HepG2 (cell line): ENCODE results near the gene EVA1A. TPM values are rescaled to one million over a fixed set of nuclear protein-coding genes. Genes with fewer than 3 reads are reported as not detected.

ENCODE experiments used
- FOXJ3 ChIP-seq: sonication (generic); formaldehyde crosslinking; IDR thresholded peaks from 2 replicates; pipeline ENCODE4 v1.4.0; 2020; ENCODE audit warnings: missing genetic modification reagents, mild to moderate bottlenecking, borderline replicate concordance
- KDM5B ChIP-seq: sonication (generic); formaldehyde crosslinking; IDR thresholded peaks from 2 replicates; pipeline ENCODE4 v1.4.0; 2020; ENCODE audit warnings: missing genetic modification reagents, mild to moderate bottlenecking, borderline replicate concordance
- NFKBIZ ChIP-seq: IDR thresholded peaks from 2 replicates; pipeline ENCODE4 v1.6.1; 2018; ENCODE audit warnings: missing genetic modification reagents, missing compliant biosample characterization
- POLR2G ChIP-seq: fragments of 200-400 bp; formaldehyde crosslinking; IDR thresholded peaks from 2 replicates; pipeline ENCODE4 v1.6.1; 2018; ENCODE audit warnings: mild to moderate bottlenecking, low read depth, low read length, moderate library complexity
- ZBTB38 ChIP-seq: sonication (generic); formaldehyde crosslinking; IDR thresholded peaks from 2 replicates; pipeline ENCODE4 v1.5.1; 2020; ENCODE audit warnings: mild to moderate bottlenecking, missing genetic modification reagents
- ZFYVE20 ChIP-seq: sonication (generic); formaldehyde crosslinking; IDR thresholded peaks from 2 replicates; pipeline ENCODE4 v1.8.0; 2023; ENCODE audit warnings: low read depth, mild to moderate bottlenecking, moderate library complexity, missing genetic modification reagents, borderline replicate concordance
- ZNF264 ChIP-seq: sonication (generic); formaldehyde crosslinking; IDR thresholded peaks from 2 replicates; pipeline ENCODE4 v1.4.0; 2020; ENCODE audit warnings: missing genetic modification reagents
- ZNF383 ChIP-seq: sonication (generic); formaldehyde crosslinking; IDR thresholded peaks from 2 replicates; pipeline ENCODE4 v1.4.0; 2020; ENCODE audit warnings: missing genetic modification reagents, mild to moderate bottlenecking, borderline replicate concordance
- polyA plus RNA-seq, 8 experiments: library from polyadenylated mRNA; depleted of rRNA in 3 of 8; stranded (reverse) in 7 of 8; unstranded in 1 of 8; fragments of >200 nt; fragmentation: Illumina TruSeq in 4 of 8; extraction: Trizol in 4 of 8; gene quantifications; 2 replicates each; pipeline versions ENCODE4 v1.2.1 to v1.2.3, GENCODE V29; 2011 to 2016; ENCODE audit warnings: low read depth in 4 of 8, missing spikeins in 1 of 8, mixed read lengths in 1 of 8; ENCODE audit not compliant: insufficient read depth in 1 of 8
- total RNA-seq, 5 experiments: library from RNA; depleted of rRNA; stranded (reverse); fragments of >200 nt; fragmentation: Illumina TruSeq; extraction: Trizol; gene quantifications; 2 replicates each; pipeline ENCODE4 v1.2.3, GENCODE V29; 2016; ENCODE audit warnings: low read depth in 1 of 5
- TF ChIP-seq, protein P1 (sequence below): IDR thresholded peaks from 2 replicates; pipeline ENCODE4 v1.4.0; 2020; ENCODE audit warnings: mild to moderate bottlenecking, missing genetic modification reagents
- TF ChIP-seq, protein P2 (sequence below): sonication (generic); formaldehyde crosslinking; IDR thresholded peaks from 2 replicates; pipeline ENCODE4 v1.4.0; 2020; ENCODE audit warnings: mild to moderate bottlenecking, missing genetic modification reagents, borderline replicate concordance

EVA1A gene
- total and polyA plus RNA-seq, 2 of the 13 experiments (the other 11 are each of a cell fraction or from before 2014, with no cell fraction given) = 57.5 to 57.8 TPM

DNA sequence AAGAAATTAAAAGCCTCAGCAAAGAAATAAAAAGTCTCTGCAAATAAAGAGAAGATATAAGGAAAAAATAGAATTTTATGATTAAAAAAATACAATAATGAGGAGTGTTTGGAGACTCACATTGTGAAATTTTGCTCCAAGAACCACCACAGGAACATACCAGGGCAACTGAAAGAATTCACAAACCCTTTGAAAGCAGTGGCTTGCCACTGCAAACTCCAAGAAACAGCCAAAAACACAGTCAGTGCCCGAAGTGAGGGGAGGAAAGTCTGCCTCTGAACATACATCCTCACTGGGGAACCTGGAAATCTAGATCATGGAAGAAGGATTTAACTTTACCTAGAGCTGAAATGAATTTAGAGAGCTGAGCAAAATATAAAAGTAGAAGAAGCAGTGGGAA, 33.1 kb downstream of the EVA1A start (continued):
- TF ChIP-seq, protein P1, sequence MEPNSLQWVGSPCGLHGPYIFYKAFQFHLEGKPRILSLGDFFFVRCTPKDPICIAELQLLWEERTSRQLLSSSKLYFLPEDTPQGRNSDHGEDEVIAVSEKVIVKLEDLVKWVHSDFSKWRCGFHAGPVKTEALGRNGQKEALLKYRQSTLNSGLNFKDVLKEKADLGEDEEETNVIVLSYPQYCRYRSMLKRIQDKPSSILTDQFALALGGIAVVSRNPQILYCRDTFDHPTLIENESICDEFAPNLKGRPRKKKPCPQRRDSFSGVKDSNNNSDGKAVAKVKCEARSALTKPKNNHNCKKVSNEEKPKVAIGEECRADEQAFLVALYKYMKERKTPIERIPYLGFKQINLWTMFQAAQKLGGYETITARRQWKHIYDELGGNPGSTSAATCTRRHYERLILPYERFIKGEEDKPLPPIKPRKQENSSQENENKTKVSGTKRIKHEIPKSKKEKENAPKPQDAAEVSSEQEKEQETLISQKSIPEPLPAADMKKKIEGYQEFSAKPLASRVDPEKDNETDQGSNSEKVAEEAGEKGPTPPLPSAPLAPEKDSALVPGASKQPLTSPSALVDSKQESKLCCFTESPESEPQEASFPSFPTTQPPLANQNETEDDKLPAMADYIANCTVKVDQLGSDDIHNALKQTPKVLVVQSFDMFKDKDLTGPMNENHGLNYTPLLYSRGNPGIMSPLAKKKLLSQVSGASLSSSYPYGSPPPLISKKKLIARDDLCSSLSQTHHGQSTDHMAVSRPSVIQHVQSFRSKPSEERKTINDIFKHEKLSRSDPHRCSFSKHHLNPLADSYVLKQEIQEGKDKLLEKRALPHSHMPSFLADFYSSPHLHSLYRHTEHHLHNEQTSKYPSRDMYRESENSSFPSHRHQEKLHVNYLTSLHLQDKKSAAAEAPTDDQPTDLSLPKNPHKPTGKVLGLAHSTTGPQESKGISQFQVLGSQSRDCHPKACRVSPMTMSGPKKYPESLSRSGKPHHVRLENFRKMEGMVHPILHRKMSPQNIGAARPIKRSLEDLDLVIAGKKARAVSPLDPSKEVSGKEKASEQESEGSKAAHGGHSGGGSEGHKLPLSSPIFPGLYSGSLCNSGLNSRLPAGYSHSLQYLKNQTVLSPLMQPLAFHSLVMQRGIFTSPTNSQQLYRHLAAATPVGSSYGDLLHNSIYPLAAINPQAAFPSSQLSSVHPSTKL (CRISPR knock-in tag) = no peak
- TF ChIP-seq FOXJ3 (CRISPR knock-in tag) (peak; percentile 43; the same call in 1 of the 2 replicates), ZFYVE20 (CRISPR knock-in tag) (no peak), POLR2G (0 out of 2 replicates have a peak, but pooled peaks have one; percentile 10), ZNF383 (CRISPR knock-in tag) (no peak), ZBTB38 (no peak), KDM5B (CRISPR knock-in tag) (no peak), NFKBIZ (CRISPR knock-in tag) (no peak), ZNF264 (CRISPR knock-in tag) (0 out of 2 replicates have a peak, but pooled peaks have one; percentile 23)
- TF ChIP-seq, protein P2, sequence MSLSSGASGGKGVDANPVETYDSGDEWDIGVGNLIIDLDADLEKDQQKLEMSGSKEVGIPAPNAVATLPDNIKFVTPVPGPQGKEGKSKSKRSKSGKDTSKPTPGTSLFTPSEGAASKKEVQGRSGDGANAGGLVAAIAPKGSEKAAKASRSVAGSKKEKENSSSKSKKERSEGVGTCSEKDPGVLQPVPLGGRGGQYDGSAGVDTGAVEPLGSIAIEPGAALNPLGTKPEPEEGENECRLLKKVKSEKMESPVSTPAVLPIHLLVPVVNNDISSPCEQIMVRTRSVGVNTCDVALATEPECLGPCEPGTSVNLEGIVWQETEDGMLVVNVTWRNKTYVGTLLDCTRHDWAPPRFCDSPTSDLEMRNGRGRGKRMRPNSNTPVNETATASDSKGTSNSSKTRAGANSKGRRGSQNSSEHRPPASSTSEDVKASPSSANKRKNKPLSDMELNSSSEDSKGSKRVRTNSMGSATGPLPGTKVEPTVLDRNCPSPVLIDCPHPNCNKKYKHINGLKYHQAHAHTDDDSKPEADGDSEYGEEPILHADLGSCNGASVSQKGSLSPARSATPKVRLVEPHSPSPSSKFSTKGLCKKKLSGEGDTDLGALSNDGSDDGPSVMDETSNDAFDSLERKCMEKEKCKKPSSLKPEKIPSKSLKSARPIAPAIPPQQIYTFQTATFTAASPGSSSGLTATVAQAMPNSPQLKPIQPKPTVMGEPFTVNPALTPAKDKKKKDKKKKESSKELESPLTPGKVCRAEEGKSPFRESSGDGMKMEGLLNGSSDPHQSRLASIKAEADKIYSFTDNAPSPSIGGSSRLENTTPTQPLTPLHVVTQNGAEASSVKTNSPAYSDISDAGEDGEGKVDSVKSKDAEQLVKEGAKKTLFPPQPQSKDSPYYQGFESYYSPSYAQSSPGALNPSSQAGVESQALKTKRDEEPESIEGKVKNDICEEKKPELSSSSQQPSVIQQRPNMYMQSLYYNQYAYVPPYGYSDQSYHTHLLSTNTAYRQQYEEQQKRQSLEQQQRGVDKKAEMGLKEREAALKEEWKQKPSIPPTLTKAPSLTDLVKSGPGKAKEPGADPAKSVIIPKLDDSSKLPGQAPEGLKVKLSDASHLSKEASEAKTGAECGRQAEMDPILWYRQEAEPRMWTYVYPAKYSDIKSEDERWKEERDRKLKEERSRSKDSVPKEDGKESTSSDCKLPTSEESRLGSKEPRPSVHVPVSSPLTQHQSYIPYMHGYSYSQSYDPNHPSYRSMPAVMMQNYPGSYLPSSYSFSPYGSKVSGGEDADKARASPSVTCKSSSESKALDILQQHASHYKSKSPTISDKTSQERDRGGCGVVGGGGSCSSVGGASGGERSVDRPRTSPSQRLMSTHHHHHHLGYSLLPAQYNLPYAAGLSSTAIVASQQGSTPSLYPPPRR = no peak
